Erythroblast (primary cell): Measurements from ENCODE around the gene PLPPR1.
"Not testable (repeated sequence)": the region's sequence is repeated elsewhere in the genome, so short reads cannot be mapped to it uniquely, and the experiment has no call there.

Experiments
- DNase-seq, 2 experiments: peaks; one replicate each; lab custom pipeline; 2025; lab: John Stamatoyannopoulos, UW
- GATA1 ChIP-seq: IDR thresholded peaks from 2 replicates; pipeline ENCODE4 v1.6.1; 2011; ENCODE audit warnings: low read depth, mild to moderate bottlenecking, control low read depth, low read length, moderate library complexity
- POLR2A ChIP-seq: IDR thresholded peaks from 2 replicates; pipeline ENCODE4 v1.6.1; 2011; ENCODE audit warnings: mild to moderate bottlenecking, low read length

Gene PLPPR1

DNA sequence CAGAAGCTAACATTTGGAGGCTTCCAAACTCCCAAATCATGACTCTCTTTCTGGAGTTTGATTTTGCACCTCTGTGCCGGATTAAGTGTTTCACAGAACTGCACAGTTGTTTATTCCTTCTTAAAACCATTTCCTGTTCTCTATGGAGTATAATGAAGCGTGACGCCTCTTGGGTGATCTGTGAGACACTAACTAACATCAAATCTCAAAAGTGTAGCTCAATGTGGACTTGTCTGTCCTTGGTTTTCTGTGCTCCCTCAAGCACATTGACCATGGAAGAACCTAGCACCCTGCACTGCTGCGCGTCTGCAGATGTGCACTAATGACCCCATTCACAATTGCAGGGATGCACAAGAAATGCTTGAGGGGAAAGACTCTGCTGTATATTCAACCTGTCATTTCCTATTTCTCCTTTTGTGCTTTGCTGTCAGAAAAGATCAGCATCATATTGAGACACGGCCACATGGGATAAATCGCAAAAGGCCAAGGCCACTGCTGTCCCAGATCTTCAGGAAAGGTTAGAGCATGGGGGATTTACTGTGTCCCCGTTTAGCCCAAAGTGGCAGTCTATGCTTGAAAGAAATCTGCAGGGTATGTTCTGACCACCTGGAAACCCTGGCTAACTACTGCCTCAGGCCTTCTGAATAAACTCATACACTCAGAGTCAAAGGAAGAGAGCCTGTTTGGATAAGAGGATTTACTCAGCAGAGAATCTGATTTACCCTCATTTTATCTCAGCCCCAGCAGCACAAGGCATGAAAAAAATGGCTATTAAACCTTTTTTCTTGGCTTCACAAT lies 246.6 kb downstream of the PLPPR1 start:
- DNase-seq = no peak
- TF ChIP-seq POLR2A (no peak), GATA1 (no peak)

DNA sequence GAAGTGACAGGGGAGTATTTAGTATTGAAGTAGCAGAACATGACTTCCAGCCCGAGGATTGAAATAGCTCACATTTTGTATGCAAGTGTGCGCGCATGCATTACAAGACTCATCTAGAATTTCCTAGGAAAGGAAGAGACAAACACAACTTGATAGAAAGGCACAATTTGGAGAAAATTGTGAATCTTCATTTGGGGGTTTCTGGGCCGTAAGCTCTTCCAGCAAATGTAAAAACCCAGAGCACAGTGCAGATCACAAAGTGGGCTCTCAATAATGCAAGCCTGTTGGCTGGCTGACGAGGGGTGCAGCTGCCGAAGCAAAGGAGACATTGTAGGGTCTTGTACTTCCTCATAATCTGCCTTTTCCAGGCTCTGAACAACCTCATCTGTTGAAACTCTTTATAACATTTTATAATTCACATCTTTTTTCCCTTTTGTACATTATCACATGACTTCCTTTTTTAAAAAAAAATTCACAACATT lies 247.3 kb downstream of the PLPPR1 start:
- DNase-seq = no peak
- TF ChIP-seq POLR2A = no peak

DNA sequence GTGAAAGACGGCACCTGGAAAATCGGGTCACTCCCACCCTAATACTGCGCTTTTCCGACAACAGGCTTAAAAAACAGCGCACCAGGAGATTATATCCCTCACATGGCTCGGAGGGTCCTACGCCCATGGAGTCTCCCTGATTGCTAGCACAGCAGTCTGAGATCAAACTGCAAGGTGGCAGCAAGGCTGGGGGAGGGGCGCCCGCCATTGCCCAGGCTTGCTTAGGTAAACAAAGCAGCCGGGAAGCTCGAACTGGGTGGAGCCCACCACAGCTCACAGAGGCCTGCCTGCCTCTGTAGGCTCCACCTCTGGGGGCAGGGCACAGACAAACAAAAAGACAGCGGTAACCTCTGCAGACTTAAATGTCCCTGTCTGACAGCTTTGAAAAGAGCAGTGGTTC lies 262.5 kb downstream of the PLPPR1 start:
- DNase-seq = not testable (repeated sequence)

DNA sequence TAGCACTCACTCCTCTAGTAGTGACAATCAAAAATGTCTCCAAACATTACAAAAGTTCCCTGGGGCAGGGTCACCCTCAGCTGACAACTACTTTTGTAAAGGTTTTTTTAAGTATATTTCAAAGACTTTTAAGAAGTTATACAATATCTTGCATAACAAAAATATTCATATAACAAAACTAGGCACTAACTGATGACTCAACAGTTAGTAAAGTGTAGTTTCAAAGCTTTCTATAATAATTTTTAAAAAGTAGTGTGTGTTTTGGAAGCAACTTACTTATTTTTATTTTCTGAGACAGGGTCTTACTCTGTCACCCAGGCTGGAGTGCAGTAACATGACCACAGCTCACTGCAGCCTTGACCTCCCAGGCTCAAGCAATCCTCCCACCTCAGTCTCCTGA lies 271.4 kb downstream of the PLPPR1 start:
- DNase-seq = no peak
- TF ChIP-seq GATA1 = no peak
- TF ChIP-seq POLR2A = no peak

GRCh38 chr9:101307051-101307450 lies 278.5 kb downstream of the PLPPR1 start:
- TF ChIP-seq GATA1 (no peak), POLR2A (no peak)
- DNase-seq = no peak

- DNase-seq = no peak
- TF ChIP-seq POLR2A (no peak), GATA1 (no peak)
These were observed 279.1 kb downstream of the PLPPR1 start for GRCh38 chr9:101307524-101308213.

- no peak for TF ChIP-seq GATA1
- no peak for TF ChIP-seq POLR2A
- no peak for DNase-seq
These were observed 280.6 kb downstream of the PLPPR1 start for GRCh38 chr9:101309139-101309538.

GRCh38 chr9:101311191-101311590 lies 282.7 kb downstream of the PLPPR1 start:
- no peak for DNase-seq

DNA sequence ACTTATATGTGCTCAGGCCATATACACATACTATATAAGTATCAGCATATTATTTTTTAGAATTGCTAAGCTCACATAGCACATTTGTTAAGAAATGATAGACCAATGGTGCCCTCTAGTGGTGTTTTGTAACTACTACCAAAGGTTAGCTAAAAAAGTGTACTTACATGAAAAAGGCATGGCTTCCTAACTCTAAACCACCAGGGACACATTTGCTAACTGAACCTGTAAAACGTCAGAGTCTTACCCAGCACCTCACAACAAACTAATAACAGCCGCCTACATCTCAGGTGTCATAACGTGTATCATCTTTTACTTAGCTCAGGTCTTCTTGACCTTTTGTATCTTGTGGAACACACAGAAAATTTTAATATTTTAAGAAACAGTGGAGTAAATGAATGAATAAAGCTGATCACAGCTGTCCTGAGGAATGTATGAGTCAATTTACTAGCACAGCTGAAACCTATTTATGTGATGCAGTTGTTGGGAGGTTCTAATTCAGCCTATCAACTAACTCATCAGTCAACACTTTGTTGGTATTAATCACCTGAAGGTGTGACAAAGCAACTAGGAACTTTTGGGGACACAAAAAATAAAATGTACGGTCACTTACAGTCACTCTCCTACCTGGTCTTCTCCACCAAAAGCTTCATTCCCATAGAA lies 283.4 kb downstream of the PLPPR1 start:
- TF ChIP-seq GATA1 (no peak), POLR2A (no peak)
- peak; percentile 82 to 88 for DNase-seq

More at GRCh38 chr9:101311191-101311590, 282.7 kb downstream of the PLPPR1 start:
- no peak for TF ChIP-seq POLR2A
- TF ChIP-seq GATA1 = no peak

GRCh38 chr9:101312661-101313060 lies 284.1 kb downstream of the PLPPR1 start:
- no peak for DNase-seq
- TF ChIP-seq GATA1 (no peak), POLR2A (no peak)

- TF ChIP-seq POLR2A = no peak
These were observed 286.6 kb downstream of the PLPPR1 start for GRCh38 chr9:101315112-101315450.

DNA sequence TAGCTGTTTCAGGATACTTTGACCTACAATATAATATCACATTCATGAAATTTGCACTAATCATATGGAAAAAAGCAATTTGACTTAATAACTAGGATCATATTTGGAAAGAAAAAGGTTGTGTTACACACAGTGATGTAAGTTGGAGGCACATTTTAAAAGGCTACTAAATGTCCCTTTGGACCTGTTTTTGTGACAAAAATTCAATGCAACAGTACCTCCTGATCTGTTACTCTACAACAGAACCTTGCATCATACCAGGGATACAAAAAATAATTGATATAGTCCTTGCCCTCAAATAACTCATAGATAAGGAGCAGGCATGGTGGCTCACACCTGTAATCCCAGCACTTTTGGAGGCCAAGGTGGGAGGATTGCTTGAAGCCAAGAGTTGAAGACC lies 289.2 kb downstream of the PLPPR1 start:
- TF ChIP-seq POLR2A (no peak), GATA1 (no peak)
- DNase-seq = no peak

More at GRCh38 chr9:101315112-101315450, 286.6 kb downstream of the PLPPR1 start:
- DNase-seq = no peak

GRCh38 chr9:101323129-101323528 lies 294.6 kb downstream of the PLPPR1 start:
- TF ChIP-seq POLR2A (no peak), GATA1 (no peak)
- DNase-seq = no peak

DNA sequence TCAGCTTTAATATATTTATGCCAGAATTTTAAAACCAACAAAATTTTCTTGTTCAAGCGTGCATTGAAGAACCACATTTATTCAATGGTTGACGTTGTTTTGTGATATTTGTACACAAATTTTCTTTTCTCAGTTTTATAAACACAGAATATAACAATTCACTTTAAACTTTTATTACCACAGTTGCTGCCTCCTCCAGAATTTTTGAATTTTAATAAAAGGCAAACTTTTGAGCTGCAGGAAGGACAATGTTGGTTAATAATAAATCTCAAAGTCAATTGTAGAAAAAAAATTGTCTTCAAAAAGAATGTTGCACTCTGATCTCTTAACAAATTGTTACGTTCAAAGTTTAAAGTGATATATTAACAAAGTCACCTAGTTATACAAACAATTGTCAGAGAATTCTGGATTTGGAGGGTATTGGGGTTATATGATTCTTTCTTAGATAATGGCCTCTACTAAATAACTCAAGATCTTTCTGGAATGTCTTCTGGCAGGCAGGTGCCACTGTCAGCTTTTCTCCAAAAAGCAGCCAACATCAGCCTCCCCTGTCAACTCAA lies 295.8 kb downstream of the PLPPR1 start:
- no peak for DNase-seq
- TF ChIP-seq GATA1 (no peak), POLR2A (no peak)
